ENCODE measurements around the gene FRMD4A.

The FRMD4A gene

DNA sequence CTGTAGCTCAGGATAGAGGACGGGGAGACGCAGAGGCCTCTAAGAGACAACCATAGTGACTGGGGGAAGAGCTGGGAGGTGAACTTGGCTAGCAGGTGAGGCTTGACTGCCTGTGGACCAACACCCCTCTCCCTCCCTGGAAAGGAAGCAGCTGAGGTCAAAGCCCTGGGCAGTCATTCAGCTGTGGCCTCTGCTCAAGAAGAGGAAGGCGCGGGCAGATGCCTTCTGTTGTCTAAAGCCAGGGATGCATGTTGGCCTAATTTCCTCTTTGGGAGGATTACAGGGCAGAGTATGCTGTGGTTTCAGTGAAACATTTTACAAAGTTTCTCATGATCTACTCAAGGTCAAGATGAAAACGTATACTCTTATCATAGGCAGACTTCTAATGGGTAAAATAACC lies 416.8 kb downstream of the FRMD4A start:
- CTCF ChIA-PET: no interaction called here
- POLR2A ChIA-PET: no interaction called here
- DNase-seq (ENCODE audit: extremely low spot score): no peak
- no peak for TF ChIP-seq BHLHE40 (IDR thresholded peaks at IDR 0.05; ENCODE audit: borderline replicate concordance)
- no peak for TF ChIP-seq SUZ12 (IDR thresholded peaks at IDR 0.05)
- TF ChIP-seq ZNF384 (IDR thresholded peaks at IDR 0.05): no peak
- no peak for TF ChIP-seq NFRKB (IDR thresholded peaks at IDR 0.05)
- TF ChIP-seq SP1 (IDR thresholded peaks at IDR 0.05): no peak
- TF ChIP-seq CTBP1 (IDR thresholded peaks at IDR 0.05; ENCODE audit: borderline replicate concordance): no peak

DNA sequence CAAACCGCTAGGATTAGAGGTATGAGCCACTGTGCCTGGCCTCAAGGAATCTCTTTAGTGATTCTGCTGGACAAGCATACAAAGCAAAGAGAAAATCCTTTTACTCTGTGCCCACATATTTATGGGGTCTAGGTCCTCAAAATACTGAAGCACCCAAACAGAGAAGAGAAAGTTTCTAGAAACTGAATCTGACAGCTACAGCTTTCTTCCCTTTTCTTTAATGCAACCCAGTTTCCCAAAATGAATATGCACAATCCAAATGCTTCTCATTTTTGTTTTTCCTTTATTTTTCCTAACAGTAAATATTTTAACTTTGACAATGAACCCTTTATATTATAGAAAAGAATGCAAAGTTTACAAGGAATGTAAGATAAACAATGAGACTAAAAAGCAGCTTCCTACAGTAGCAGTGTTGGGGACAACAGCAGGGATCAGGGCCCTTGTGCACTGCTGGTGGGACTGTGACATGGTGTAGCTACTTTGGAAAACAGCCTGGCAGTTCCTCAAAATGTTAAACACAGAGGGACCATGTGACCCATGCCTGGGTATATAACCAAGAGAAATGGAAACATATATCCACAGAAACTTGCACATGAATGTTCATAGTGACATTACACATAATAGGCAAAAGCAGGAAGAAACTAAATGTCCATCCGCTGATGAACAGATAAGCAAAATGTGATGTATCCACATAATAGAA lies 418.8 kb downstream of the FRMD4A start:
- POLR2A ChIA-PET: no interaction called here
- CTCF ChIA-PET: no interaction called here
- DNase-seq (ENCODE audit: extremely low spot score): no peak
- TF ChIP-seq ELF4 (IDR thresholded peaks at IDR 0.05) (no peak), ARNT (IDR thresholded peaks at IDR 0.05) (no peak), FOXA1 (IDR thresholded peaks at IDR 0.05) (no peak), SP1 (IDR thresholded peaks at IDR 0.05) (no peak), BHLHE40 (IDR thresholded peaks at IDR 0.05; ENCODE audit: borderline replicate concordance) (no peak), L3MBTL2 (conservative IDR thresholded peaks at IDR 0.05) (no peak), ZNF384 (IDR thresholded peaks at IDR 0.05) (no peak), CTBP1 (IDR thresholded peaks at IDR 0.05; ENCODE audit: borderline replicate concordance) (no peak), HDGF (IDR thresholded peaks at IDR 0.05; ENCODE audit: borderline replicate concordance) (no peak), SUZ12 (IDR thresholded peaks at IDR 0.05) (no peak)
- TF ChIP-seq, protein P1, sequence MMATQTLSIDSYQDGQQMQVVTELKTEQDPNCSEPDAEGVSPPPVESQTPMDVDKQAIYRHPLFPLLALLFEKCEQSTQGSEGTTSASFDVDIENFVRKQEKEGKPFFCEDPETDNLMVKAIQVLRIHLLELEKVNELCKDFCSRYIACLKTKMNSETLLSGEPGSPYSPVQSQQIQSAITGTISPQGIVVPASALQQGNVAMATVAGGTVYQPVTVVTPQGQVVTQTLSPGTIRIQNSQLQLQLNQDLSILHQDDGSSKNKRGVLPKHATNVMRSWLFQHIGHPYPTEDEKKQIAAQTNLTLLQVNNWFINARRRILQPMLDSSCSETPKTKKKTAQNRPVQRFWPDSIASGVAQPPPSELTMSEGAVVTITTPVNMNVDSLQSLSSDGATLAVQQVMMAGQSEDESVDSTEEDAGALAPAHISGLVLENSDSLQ (IDR thresholded peaks at IDR 0.05): no peak

DNA sequence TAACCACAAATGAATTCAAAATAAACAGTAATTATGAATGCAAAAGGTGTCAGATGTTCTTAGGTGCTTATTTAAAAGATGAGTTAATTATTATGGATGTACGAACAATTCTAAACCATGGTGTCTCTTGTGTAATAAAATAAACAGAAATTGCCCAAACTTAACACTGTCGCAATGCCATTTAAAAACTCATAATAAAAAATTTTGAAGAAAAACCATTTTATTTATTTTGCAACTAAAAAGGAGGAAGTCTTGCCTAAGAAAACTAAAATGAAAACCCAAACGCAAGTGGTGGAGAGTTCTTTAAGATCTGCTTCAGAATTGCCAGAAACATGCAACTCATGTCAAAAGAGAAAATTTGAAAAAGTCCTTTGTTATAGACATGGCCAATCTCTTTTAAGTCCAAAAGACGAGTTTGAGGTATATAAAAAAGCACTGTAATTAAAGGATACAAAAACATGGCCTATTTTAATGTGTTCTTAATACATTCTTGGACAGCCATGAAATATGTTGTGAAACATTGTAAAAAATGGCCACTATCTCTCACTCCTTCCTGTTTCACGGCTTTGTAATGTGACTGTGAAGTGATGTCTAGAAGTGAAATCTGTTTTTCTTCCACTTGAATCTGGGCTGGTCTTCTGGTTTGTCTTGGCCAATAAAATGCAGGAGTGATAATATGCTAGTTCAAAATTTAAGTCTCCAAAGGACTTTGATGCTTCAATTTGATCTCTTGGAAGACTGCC lies 421.0 kb downstream of the FRMD4A start:
- DNase-seq (ENCODE audit: extremely low spot score): no peak
- TF ChIP-seq, protein P1 (IDR thresholded peaks at IDR 0.05): no peak
- no peak for TF ChIP-seq ZNF384 (IDR thresholded peaks at IDR 0.05)
- no peak for TF ChIP-seq FOXA1 (IDR thresholded peaks at IDR 0.05)
- no peak for TF ChIP-seq L3MBTL2 (conservative IDR thresholded peaks at IDR 0.05)
- TF ChIP-seq SP1 (IDR thresholded peaks at IDR 0.05): no peak
- no peak for TF ChIP-seq TARDBP (IDR thresholded peaks at IDR 0.05)
- TF ChIP-seq BHLHE40 (IDR thresholded peaks at IDR 0.05; ENCODE audit: borderline replicate concordance): no peak
- TF ChIP-seq LEF1 (IDR thresholded peaks at IDR 0.05; ENCODE audit: borderline replicate concordance): no peak
- no peak for TF ChIP-seq CTBP1 (IDR thresholded peaks at IDR 0.05; ENCODE audit: borderline replicate concordance)
- no peak for TF ChIP-seq FOXK2 (IDR thresholded peaks at IDR 0.05)
- no peak for TF ChIP-seq HDGF (IDR thresholded peaks at IDR 0.05; ENCODE audit: borderline replicate concordance)
- no peak for TF ChIP-seq ARNT (IDR thresholded peaks at IDR 0.05)
- no peak for TF ChIP-seq FOXM1 (IDR thresholded peaks at IDR 0.05; ENCODE audit: borderline replicate concordance)
- ChIA-PET CTCF (no interaction called here), POLR2A (no interaction called here)

DNA sequence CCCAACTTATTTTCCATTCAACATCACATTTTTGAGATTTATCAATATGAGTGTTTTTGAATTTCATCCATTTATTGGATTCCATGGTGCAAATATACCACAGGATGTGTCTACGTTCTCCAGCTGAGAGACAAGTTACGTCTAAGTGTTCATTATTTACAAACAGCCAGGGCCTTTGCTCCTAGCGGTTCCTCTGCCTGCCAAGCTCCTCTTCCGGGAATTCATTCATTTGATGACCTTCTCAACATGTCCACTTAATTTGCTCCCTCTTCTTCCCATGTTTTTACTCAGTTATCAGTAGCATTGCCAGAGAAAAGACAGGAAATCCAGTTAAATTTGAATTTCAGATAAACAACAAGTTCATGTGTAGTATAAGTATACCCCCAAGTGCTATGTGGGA lies 422.2 kb downstream of the FRMD4A start:
- DNase-seq (ENCODE audit: extremely low spot score): no peak
- POLR2A ChIA-PET: no interaction called here
- CTCF ChIA-PET: no interaction called here
- TF ChIP-seq SP1 (IDR thresholded peaks at IDR 0.05): no peak
- no peak for TF ChIP-seq BHLHE40 (IDR thresholded peaks at IDR 0.05; ENCODE audit: borderline replicate concordance)
- TF ChIP-seq FOXK2 (IDR thresholded peaks at IDR 0.05): no peak

DNA sequence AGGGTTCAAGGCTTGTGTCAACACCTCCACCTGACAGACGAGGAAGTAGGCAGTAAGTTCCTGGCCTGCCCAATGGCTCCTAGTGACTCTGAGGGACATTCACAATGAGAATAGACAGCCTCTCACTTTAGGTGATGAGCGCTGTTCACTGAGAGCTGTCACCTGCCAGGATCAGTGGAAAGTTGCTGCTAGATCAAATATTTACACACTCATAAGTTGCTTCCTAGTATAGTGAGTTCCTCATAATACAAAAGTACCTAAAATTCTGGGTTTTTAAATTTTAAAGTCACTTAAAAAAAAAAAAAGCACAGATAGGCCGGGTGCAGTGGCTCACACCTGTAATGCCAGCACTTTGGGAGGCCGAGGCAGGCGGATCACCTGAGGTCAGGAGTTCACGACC lies 423.2 kb downstream of the FRMD4A start:
- TF ChIP-seq SUZ12 (IDR thresholded peaks at IDR 0.05): no peak
- no peak for TF ChIP-seq ELF4 (IDR thresholded peaks at IDR 0.05)
- TF ChIP-seq HDGF (IDR thresholded peaks at IDR 0.05; ENCODE audit: borderline replicate concordance): no peak
- TF ChIP-seq LEF1 (IDR thresholded peaks at IDR 0.05; ENCODE audit: borderline replicate concordance): no peak
- no peak for TF ChIP-seq ZNF384 (IDR thresholded peaks at IDR 0.05)
- TF ChIP-seq FOXM1 (IDR thresholded peaks at IDR 0.05; ENCODE audit: borderline replicate concordance): no peak
- no peak for TF ChIP-seq TARDBP (IDR thresholded peaks at IDR 0.05)
- TF ChIP-seq, protein P1 (IDR thresholded peaks at IDR 0.05): no peak
- TF ChIP-seq CTBP1 (IDR thresholded peaks at IDR 0.05; ENCODE audit: borderline replicate concordance): no peak
- no peak for TF ChIP-seq FOXA1 (IDR thresholded peaks at IDR 0.05)
- TF ChIP-seq ARNT (IDR thresholded peaks at IDR 0.05): no peak
- TF ChIP-seq NFRKB (IDR thresholded peaks at IDR 0.05): no peak
- POLR2A ChIA-PET: no interaction called here
- CTCF ChIA-PET: no interaction called here
- no peak for DNase-seq (ENCODE audit: extremely low spot score)

DNA sequence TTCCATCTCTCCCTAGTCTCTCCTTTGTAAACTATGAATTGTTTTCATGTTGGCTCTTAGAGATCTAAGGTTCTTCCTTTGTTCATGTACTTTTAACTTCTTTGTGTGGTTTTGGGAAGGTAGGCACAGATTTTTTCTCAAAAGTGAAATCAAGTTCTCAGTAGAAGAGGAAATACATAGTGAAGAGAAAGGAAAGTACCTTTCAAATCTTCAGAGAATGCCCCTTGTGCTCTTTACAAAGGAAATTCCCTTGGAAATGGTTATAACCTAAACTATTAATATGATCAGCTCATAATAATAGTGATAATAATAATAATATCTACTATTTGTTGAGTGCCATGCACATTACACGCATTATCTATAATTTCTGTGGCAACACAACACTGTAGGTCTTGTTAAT lies 425.4 kb downstream of the FRMD4A start:
- POLR2A ChIA-PET: no interaction called here

More for the DNA sequence above, 425.4 kb downstream of the FRMD4A start:
- DNase-seq (ENCODE audit: extremely low spot score): no peak
- TF ChIP-seq HDGF (IDR thresholded peaks at IDR 0.05; ENCODE audit: borderline replicate concordance): no peak
- no peak for TF ChIP-seq ELF4 (IDR thresholded peaks at IDR 0.05)
- no peak for TF ChIP-seq SUZ12 (IDR thresholded peaks at IDR 0.05)
- no peak for TF ChIP-seq ZNF384 (IDR thresholded peaks at IDR 0.05)
- no peak for TF ChIP-seq FOXM1 (IDR thresholded peaks at IDR 0.05; ENCODE audit: borderline replicate concordance)
- no peak for TF ChIP-seq ARNT (IDR thresholded peaks at IDR 0.05)
- TF ChIP-seq LEF1 (IDR thresholded peaks at IDR 0.05; ENCODE audit: borderline replicate concordance): no peak
- TF ChIP-seq, protein P1 (IDR thresholded peaks at IDR 0.05): no peak
- TF ChIP-seq TARDBP (IDR thresholded peaks at IDR 0.05): no peak
- TF ChIP-seq CTBP1 (IDR thresholded peaks at IDR 0.05; ENCODE audit: borderline replicate concordance): no peak
- no peak for TF ChIP-seq SP1 (IDR thresholded peaks at IDR 0.05)
- TF ChIP-seq FOXA1 (IDR thresholded peaks at IDR 0.05): no peak
- CTCF ChIA-PET: interaction anchor here (0.7 kb wide), 1 partner anchor 745 kb away, joined by 3 read pairs; no protein-coding TSS in a partner anchor
